Limb (tissue), 2 donors: ENCODE results near the gene SNRPA1.
"Not testable (repeated sequence)": the region's sequence is repeated elsewhere in the genome, so short reads cannot be mapped to it uniquely, and the experiment has no call there.

Experiments used
- DNase-seq, 2 donors: peaks; one replicate each; pipeline ENCODE4 v3.0.0-alpha.2; 2016; ENCODE audit errors: extremely low spot score in 2 of 2

The SNRPA1 gene

DNA sequence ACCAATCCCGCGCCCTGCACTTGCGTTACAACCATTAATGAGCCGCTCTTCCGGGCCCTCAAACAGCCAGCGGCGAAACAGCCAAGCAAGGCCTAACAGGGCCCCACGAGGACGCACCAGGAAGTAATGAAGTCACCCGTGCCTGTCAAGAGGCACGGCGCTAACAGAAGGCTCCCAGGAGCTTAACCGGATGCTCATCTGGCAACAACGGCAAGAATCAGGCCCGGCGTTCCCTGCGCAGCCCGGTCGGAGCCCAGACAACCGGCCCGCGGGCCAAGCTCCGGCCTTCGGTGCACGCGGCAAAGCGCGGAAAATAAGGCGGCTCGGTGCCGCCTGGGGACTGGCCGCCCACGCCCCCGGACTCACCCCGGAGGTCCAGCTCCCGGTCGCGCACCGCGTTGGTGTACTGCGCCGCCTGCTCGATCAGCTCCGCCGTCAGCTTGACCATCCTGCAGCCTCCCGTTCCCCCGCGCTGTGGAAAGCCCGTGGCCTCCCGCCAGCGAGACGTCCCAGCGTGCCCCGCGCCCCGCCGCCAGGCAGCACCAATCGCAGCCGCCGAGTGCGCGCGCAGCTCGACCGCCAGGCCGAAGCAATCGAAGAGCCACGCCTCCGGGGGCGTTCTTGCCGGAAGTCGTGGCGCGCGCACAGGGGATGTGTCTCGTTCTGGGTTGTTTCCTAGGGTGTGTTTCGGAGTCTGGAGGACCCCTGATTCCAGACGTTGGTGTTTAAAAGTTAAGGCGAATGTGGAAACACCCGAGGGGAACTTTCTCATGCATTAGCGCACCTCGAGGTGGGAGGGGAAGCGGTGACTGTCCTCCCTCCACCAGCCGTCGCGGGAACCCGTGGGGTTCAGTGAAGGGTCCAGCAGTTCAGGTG, at the start of gene SNRPA1:
SNRPA1 (minus strand) TSS at position 518 of the 876 bp plus-strand sequence; CDS start at position 448, 70 bp downstream.
- peak; percentile 94 to 99 for DNase-seq

DNA sequence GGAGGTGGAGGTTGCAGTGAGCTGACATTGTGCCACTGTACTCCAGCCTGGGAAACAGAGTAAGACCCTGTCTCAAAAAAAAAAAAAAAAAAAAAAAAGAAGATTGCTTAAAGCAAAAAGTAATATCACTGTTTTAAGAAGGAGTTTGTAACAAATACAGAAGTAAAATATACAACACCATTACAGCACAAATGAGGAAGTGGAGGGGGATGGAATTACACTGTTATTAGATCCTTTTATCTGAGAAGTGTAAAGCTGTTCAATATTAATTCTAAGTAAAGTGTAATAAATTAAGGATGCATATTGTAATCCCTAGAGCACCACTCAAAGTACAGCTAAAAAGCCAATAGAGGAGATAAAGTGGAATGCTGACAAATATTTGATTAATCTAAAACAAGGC, 47.0 kb upstream of the SNRPA1 start:
- DNase-seq = no peak

- no peak for DNase-seq
Measured at GRCh38 chr15:101338502-101339057, 43.5 kb upstream of the SNRPA1 start.

- no peak for DNase-seq
Measured at GRCh38 chr15:101337976-101338375, 42.9 kb upstream of the SNRPA1 start.

DNA sequence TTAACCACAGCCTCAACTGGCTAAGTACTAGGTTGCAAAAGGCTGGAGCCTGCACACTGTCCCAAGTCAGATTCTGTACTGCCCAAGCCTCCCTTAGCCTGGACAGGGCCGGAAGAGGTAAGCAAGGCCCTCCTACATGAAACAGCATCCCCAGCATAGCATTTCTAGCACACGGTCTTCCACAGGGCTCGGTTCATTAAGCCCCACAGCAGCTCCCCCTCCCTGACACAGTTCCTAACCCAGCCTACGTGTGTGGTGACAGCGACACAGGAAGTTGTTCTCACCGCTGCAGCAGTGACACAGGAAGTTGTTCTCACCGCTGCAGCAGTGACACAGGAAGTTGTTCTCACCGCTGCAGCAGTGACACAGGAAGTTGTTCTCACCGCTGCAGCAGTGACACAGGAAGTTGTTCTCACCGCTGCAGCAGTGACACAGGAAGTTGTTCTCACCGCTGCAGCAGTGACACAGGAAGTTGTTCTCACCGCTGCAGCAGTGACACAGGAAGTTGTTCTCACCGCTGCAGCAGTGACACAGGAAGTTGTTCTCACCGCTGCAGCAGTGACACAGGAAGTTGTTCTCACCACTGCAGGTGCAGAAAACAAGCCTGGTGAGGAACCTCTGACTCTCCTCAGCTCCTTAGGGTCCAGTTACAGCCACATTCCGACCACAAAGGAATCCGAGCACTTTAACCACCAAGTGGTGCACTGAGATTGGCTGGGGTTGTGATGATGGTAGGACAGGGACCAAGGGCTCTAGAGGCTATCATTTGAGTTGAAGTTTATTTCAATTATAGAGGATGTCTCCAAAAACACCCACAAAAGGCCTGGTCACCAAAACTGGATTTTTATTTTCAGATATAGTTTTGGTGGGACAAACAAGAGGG, 39.1 kb upstream of the SNRPA1 start:
- DNase-seq = not testable (repeated sequence)

- no peak for DNase-seq
Measured at GRCh38 chr15:101332061-101332467, 37.0 kb upstream of the SNRPA1 start.

- DNase-seq = no peak
Measured at GRCh38 chr15:101329867-101330380, 34.9 kb upstream of the SNRPA1 start.

- no peak for DNase-seq
Measured at GRCh38 chr15:101329309-101329863, 34.3 kb upstream of the SNRPA1 start.

- DNase-seq = no peak
Measured at GRCh38 chr15:101328001-101328400, 33.0 kb upstream of the SNRPA1 start.

DNA sequence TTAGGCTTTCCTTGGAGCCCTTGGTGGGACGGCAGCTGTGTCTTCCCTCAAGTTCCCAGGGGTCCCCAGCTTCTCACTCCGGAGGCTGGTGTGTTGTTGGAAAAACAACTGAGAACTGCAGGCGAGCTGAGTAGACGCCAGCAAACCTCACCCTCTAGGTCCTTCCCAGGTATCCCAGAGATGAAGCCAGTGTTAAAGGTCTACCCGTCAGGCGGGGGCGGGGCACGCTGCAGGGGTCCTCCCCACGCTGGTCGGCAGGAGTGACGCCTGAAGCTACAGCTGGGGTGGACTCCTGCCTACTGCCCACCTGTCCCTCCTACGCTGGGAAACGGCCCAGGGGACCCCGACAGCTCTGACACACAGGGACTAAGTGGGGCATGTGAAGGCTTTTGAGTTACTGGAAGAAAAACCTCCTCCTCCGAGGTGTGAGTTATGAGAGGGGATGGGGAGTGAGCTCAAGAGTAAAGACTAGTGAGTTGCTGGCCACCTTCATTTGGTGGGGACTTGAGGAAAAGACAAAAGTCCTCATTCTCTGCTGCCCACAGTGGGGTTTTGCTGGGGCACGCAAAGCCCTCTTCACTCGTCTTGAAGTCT, 32.2 kb upstream of the SNRPA1 start:
- DNase-seq = no peak

DNA sequence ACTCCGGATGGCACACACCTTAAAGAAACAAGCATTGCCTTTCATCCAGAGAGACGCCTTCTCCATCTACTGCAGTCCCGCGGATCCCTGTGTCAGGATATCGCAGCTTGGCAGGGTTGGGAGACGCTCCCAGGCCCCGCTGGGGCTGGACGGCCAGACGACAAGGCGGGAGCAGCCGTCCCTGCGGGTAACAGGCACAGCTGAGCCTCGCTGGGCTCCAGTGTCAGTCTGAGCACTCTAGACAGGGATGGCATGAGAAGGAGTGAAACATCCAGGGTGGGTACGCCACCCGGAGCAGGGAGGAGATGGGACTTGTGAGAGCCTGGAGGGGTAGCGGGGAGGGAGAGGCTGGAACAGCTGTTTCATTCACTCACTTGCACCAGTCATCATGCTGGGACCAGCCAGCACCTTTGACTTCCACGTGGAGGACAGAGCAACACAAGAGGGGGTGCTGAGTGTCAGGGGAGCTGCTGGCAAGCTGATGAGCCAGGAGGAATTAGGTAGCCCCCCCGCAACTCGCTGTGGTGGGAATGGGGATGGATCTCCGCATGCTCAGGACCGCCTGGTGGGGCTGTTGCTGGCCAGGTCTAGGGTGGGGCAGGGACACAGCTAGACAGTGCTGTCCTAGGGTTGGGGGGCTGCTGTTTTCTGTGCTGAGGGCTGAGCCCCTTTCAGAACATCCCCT, 31.6 kb upstream of the SNRPA1 start:
- no peak for DNase-seq

DNA sequence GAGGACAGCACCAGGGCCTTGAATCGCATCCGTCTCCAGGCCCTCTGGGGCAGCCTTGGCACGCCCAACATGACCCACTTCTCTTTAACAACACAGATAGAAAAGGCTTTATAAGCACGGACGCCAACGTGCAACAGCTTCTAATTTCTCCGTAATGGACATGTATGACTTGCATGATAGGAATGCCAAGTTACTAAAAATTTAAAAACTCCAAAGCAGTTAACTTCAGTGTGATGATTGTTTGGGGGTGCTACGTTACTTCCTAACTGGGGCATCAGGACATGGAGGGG, 30.9 kb upstream of the SNRPA1 start:
- DNase-seq = no peak

- no peak for DNase-seq
Measured at GRCh38 chr15:101325263-101326025, 30.4 kb upstream of the SNRPA1 start.

DNA sequence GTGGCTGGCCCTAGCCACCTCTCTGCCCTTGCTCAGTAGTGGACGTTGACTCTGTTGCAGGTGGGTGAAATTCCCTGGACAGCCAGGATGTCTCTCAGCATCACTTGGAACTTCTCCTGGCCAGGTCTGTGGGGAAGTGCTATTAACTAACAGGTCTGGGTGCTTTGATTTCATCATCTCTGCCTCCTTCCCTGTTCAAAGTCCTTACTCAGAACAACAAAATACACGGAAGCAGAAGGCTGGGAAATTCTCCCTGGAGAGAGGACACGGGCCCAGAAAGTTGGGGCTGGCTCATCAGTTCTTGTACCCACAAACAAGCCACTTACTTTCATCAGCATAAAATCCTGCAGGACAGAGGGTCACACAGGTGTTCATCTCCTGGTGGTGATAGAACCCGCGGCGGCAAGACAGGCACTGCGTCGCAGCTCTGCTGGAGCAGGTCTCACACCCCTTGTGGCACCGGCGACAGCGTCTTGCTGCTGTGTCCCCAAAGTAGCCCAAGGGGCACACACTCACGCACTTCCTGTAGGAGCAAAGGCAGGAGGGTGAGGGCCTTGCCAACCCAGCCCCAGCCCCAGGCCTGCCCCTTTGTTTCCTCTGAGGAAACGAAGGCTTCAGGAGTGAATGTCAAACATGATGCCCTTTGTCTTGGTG, 29.6 kb upstream of the SNRPA1 start:
- DNase-seq = no peak

- no peak for DNase-seq
Measured at GRCh38 chr15:101323793-101324523, 28.9 kb upstream of the SNRPA1 start.

DNA sequence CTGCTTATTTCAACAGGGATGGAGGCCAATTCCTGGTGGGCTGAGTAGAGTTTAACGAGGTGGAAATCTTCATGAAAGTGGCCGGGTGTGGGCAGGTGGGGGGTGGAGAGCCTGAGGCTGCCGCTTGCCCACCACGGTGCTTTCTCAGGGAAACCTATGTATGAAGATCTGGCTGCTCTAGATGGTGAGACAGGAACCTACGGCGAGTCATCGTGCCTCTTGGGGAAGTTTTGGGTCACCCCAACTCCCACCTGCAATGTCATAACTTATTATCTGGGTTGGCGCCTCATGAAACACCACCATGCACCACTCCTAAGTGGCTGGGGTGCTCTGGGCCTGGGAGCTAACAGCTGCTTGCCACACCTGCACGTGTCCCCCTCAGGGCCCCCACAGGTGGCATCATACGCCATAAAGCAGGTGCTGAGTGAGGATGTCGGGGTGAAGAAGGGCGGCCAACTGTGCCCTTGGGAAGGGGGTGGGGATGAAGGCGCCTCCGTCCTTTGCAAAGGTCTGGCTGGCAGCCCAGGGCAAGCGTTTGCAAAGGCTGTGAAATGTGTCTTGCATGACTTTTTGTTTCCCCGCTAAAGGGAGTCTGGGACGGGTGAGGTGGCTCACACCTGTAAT, 27.9 kb upstream of the SNRPA1 start:
- DNase-seq = no peak

DNA sequence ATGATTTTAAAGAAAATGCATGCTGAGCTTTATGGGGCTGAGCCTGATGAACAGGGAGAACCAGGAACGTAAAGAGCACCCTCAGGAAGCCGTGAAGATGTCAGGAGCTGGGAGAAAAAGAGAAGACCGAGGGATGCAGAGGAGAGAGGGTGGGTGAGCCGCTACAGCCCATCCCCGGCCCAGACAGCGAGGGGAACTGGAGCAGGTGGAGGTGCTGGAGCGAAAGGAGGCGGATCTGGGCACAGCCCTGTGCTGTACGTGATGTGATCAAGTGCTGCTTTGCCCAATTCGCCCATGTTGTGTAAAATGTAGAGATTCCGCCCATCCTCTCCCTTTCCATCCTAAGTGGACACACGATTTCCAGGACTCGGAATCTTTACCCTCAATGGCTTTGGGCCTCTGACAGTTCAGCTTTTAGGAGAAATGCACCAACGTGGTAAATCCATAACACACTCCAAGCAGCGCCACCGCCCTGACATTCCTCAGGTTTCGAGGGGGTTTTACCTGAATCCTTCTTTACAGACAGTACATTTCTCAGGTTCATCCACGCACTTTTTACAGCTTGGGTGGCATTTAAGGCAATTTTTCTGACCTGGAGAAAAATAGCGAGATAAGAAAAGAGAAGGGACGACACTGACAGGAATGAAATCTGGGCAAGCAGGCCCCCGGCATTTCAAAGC, 27.1 kb upstream of the SNRPA1 start:
- no peak for DNase-seq
